Suppressor macrophage treated with lipopolysaccharide for 4 hours (primary cell): ENCODE results near the gene MSANTD1.

ENCODE experiments used
- DNase-seq: peaks from one replicate; pipeline ENCODE4 v3.0.0-alpha.2; 2020

MSANTD1 gene

GRCh38 chr4:3304831-3305609, 56.1 kb downstream of the MSANTD1 start:
- no peak for DNase-seq

GRCh38 chr4:3305610-3306371, 56.8 kb downstream of the MSANTD1 start:
- DNase-seq, result peak; percentile 29
